Activated T-cell treated with anti-CD3 and anti-CD28 coated beads for 48 hours (primary cell): ENCODE data around the gene MYRFL.
A peak's percentile ranks its signal among the peaks of the same experiment; 100 is the strongest.

Source experiments
- DNase-seq: peaks from one replicate; pipeline ENCODE4 v3.0.0-alpha.2; 2020; ENCODE audit warnings: low read depth

Gene MYRFL

GRCh38 chr12:69932676-69933552 lies 107.9 kb downstream of the MYRFL start:
- DNase-seq: no peak

- DNase-seq: no peak
Observed at GRCh38 chr12:69934011-69934410, 109.0 kb downstream of the MYRFL start.

GRCh38 chr12:69935651-69936100 lies 110.6 kb downstream of the MYRFL start:
- DNase-seq: no peak

- no peak for DNase-seq
Observed at GRCh38 chr12:69936214-69936731, 111.2 kb downstream of the MYRFL start.

GRCh38 chr12:69936766-69937165 lies 111.7 kb downstream of the MYRFL start:
- no peak for DNase-seq

GRCh38 chr12:69947123-69947522 lies 122.1 kb downstream of the MYRFL start:
- no peak for DNase-seq

- DNase-seq: no peak
Observed at GRCh38 chr12:69947897-69948296, 122.9 kb downstream of the MYRFL start.

GRCh38 chr12:69948851-69949250 lies 123.8 kb downstream of the MYRFL start:
- DNase-seq: no peak

GRCh38 chr12:69949311-69950002 lies 124.4 kb downstream of the MYRFL start:
- no peak for DNase-seq

GRCh38 chr12:69951108-69951507 lies 126.1 kb downstream of the MYRFL start:
- no peak for DNase-seq

- no peak for DNase-seq
Observed at GRCh38 chr12:69952890-69953289, 127.9 kb downstream of the MYRFL start.

GRCh38 chr12:69961246-69961645 lies 136.2 kb downstream of the MYRFL start:
- DNase-seq: no peak

GRCh38 chr12:69966409-69966808 lies 141.4 kb downstream of the MYRFL start:
- no peak for DNase-seq

- DNase-seq: no peak
Observed at GRCh38 chr12:69966839-69967238, 141.8 kb downstream of the MYRFL start.

- DNase-seq: no peak
Observed at GRCh38 chr12:69969011-69969410, 144.0 kb downstream of the MYRFL start.

GRCh38 chr12:69972136-69972535 lies 147.1 kb downstream of the MYRFL start:
- no peak for DNase-seq

- DNase-seq: no peak
Observed at GRCh38 chr12:69978020-69978419, 153.0 kb downstream of the MYRFL start.

GRCh38 chr12:69981881-69982475 lies 157.0 kb downstream of the MYRFL start:
- no peak for DNase-seq

- DNase-seq: no peak
Observed at GRCh38 chr12:69984241-69984640, 159.2 kb downstream of the MYRFL start.

- peak; percentile 4 for DNase-seq
Observed at GRCh38 chr12:69985656-69986055, 160.6 kb downstream of the MYRFL start.

GRCh38 chr12:69986114-69986513 lies 161.1 kb downstream of the MYRFL start:
- DNase-seq: no peak

- DNase-seq: no peak
Observed at GRCh38 chr12:69987579-69988091, 162.6 kb downstream of the MYRFL start.
